Mesendoderm (in vitro differentiated cells): ENCODE measurements around the gene TMEM132D.

ENCODE experiments used
- DNase-seq: peaks from one replicate; pipeline ENCODE4 v3.0.0; 2013
- H2AK5ac ChIP-seq: 2 replicates; pipeline ENCODE4 v1.6.1; 2013; ENCODE audit warnings: low read length, inconsistent platforms
- H2BK120ac ChIP-seq: 2 replicates; pipeline ENCODE4 v1.6.1; 2013; ENCODE audit warnings: low read depth, mild to moderate bottlenecking, low read length, moderate library complexity, mixed read lengths
- H2BK15ac ChIP-seq: replicated peaks from 2 replicates; pipeline ENCODE4 v1.6.1; 2013; ENCODE audit warnings: low read depth, mild to moderate bottlenecking, moderate library complexity
- H2BK5ac ChIP-seq: 2 replicates; pipeline ENCODE4 v1.6.1; 2013; ENCODE audit warnings: low read length, inconsistent platforms
- H3K18ac ChIP-seq: 2 replicates; pipeline ENCODE4 v1.6.1; 2013; ENCODE audit warnings: mild to moderate bottlenecking, low read length, mixed read lengths
- H3K23ac ChIP-seq: one replicate; pipeline ENCODE4 v1.6.1; 2013; ENCODE audit warnings: low read length
- H3K27ac ChIP-seq: 2 replicates; pipeline ENCODE4 v1.5.1; 2013; ENCODE audit warnings: low read depth, mild to moderate bottlenecking, inconsistent platforms, low read length, moderate library complexity
- H3K27me3 ChIP-seq: 2 replicates; pipeline ENCODE4 v1.6.1; 2013; ENCODE audit warnings: low read length, control low read depth, mild to moderate bottlenecking, inconsistent platforms; ENCODE audit not compliant: insufficient read depth, poor library complexity
- H3K36me3 ChIP-seq: 2 replicates; pipeline ENCODE4 v1.6.1; 2013; ENCODE audit warnings: low read length, inconsistent platforms; ENCODE audit not compliant: control insufficient read depth, insufficient read depth
- H3K4ac ChIP-seq: one replicate; pipeline ENCODE4 v1.6.1; 2013; ENCODE audit warnings: low read depth, mild to moderate bottlenecking, low read length, moderate library complexity
- H3K4me1 ChIP-seq: 2 replicates; pipeline ENCODE4 v1.6.1; 2013; ENCODE audit warnings: low read depth, low read length, inconsistent platforms; ENCODE audit not compliant: control insufficient read depth
- H3K4me2 ChIP-seq: 2 replicates; pipeline ENCODE4 v1.6.1; 2013; ENCODE audit warnings: low read length
- H3K4me3 ChIP-seq: 2 replicates; pipeline ENCODE4 v1.5.1; 2013; ENCODE audit warnings: mild to moderate bottlenecking, low read length
- H3K56ac ChIP-seq: one replicate; pipeline ENCODE4 v1.6.1; 2013; ENCODE audit warnings: low read length
- H3K79me1 ChIP-seq: 2 replicates; pipeline ENCODE4 v1.6.1; 2013; ENCODE audit warnings: low read length, inconsistent platforms
- H3K79me2 ChIP-seq: 2 replicates; pipeline ENCODE4 v1.6.1; 2013; ENCODE audit warnings: mild to moderate bottlenecking, low read length; ENCODE audit not compliant: control insufficient read depth, insufficient read depth
- H3K9ac ChIP-seq: 2 replicates; pipeline ENCODE4 v1.6.1; 2013; ENCODE audit warnings: low read length, inconsistent platforms
- H4K5ac ChIP-seq: one replicate; pipeline ENCODE4 v1.6.1; 2013; ENCODE audit warnings: low read length
- H4K8ac ChIP-seq: one replicate; pipeline ENCODE4 v1.6.1; 2013; ENCODE audit warnings: low read depth, mild to moderate bottlenecking, control low read depth, low read length, moderate library complexity
- WGBS: extraction: QIAGEN DNeasy Blood & Tissue Kit; methylation state at CpG from one replicate; pipeline ENCODE4 v1.1.7; 2013; ENCODE audit warnings: low lambda C conversion rate, missing lambda C conversion rate; ENCODE audit not compliant: insufficient coverage; ENCODE audit errors: extremely low coverage; 5-methylcytosine and 5-hydroxymethylcytosine counted together

TMEM132D gene

DNA sequence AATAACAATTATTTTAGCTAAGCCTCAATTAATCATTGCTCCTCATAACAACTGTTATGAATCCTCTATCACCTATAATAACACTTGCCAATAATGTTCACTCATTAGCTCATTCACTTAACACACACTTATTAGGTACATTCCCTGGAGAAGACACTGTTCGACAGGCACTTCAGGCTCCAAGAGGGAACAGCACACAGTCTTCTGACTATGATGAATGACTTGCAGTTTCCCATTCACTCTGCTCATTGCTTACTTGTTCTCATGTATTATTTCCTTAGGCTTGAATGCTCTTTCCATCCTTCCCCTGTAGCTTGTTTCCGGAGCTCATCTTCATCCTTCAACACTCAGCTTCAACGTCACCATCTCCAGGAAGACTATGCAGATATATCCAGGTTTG lies 437.3 kb downstream of the TMEM132D start:
- Histone ChIP-seq H3K79me1 (no peaks in the 10 kb centered on the region), H2AK5ac (no peak overlapping the region), H4K5ac (no peak overlapping the region), H3K56ac (no peak overlapping the region), H3K79me2 (no peaks in the 10 kb centered on the region), H3K18ac (no peak overlapping the region), H3K27ac (no peak overlapping the region), H3K4me2 (no peak overlapping the region), H2BK120ac (no peak overlapping the region), H3K9ac (no peak overlapping the region), H4K8ac (no peak overlapping the region), H3K36me3 (no peaks in the 10 kb centered on the region), H3K4ac (no peak overlapping the region), H2BK15ac (no peak overlapping the region), H3K4me3 (no peak overlapping the region), H3K4me1 (no peaks in the 10 kb centered on the region), H3K23ac (no peak overlapping the region), H2BK5ac (no peak overlapping the region), H3K27me3 (no peaks in the 10 kb centered on the region)
- no CpG with 5 or more reads among the region's 3 CpGs for WGBS
- DNase-seq: no peak

DNA sequence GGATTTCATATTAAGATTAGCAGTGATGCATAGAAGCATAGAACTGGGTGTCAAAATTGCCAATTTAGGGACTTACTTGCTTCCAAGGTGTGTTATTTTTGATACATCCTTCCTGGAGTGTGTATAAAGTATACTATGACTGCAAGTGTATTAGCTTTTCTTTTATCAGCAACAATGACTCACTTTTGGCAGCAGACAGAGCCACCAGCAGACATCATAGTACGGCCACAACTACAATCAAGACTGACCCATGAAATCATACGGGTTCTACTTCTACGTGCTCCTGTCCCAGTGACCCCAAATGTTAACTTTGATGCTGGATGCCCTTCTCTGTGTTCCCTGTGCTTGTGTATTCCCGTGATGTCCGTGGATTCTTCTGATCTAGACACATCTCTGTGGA lies 443.9 kb downstream of the TMEM132D start:
- Histone ChIP-seq H3K36me3 (no peaks in the 10 kb centered on the region), H4K5ac (no peak overlapping the region)

GRCh38 chr12:129446696-129447095 lies 457.1 kb downstream of the TMEM132D start:
- no peak overlapping the region for H3K56ac ChIP-seq
- H3K27me3 ChIP-seq: no peaks in the 10 kb centered on the region
- no peak overlapping the region for H3K18ac ChIP-seq
- no peak overlapping the region for H3K4me2 ChIP-seq
- no peak overlapping the region for H4K8ac ChIP-seq
- WGBS: no CpG with 5 or more reads among the region's 6 CpGs
- no peak overlapping the region for H3K27ac ChIP-seq
- no peak for DNase-seq
- no peak overlapping the region for H3K9ac ChIP-seq
- no peak overlapping the region for H2AK5ac ChIP-seq
- no peaks in the 10 kb centered on the region for H3K36me3 ChIP-seq
- no peak overlapping the region for H2BK5ac ChIP-seq
- H3K4me1 ChIP-seq: no peaks in the 10 kb centered on the region
- H2BK120ac ChIP-seq: no peak overlapping the region
- no peak overlapping the region for H2BK15ac ChIP-seq
- H3K79me1 ChIP-seq: no peaks in the 10 kb centered on the region
- H3K23ac ChIP-seq: no peak overlapping the region
- no peak overlapping the region for H4K5ac ChIP-seq
- no peaks in the 10 kb centered on the region for H3K79me2 ChIP-seq
- no peak overlapping the region for H3K4me3 ChIP-seq
- H3K4ac ChIP-seq: no peak overlapping the region

More for the DNA sequence above, 443.9 kb downstream of the TMEM132D start:
- Histone ChIP-seq H3K4me1 (no peaks in the 10 kb centered on the region), H2BK120ac (no peak overlapping the region), H3K4ac (no peak overlapping the region), H4K8ac (no peak overlapping the region), H3K56ac (no peak overlapping the region), H3K27ac (no peak overlapping the region), H3K9ac (no peak overlapping the region), H3K79me2 (no peaks in the 10 kb centered on the region), H3K23ac (no peak overlapping the region), H3K18ac (no peak overlapping the region), H3K4me3 (no peak overlapping the region), H3K27me3 (no peaks in the 10 kb centered on the region), H2BK5ac (no peak overlapping the region), H2BK15ac (no peak overlapping the region), H3K79me1 (no peaks in the 10 kb centered on the region), H2AK5ac (no peak overlapping the region), H3K4me2 (no peak overlapping the region)
- DNase-seq: no peak
- WGBS: no CpG with 5 or more reads among the region's 5 CpGs

GRCh38 chr12:129440278-129440677 lies 463.5 kb downstream of the TMEM132D start:
- WGBS: no CpG with 5 or more reads among the region's 4 CpGs
- Histone ChIP-seq H3K56ac (no peak overlapping the region), H3K79me1 (no peaks in the 10 kb centered on the region)

GRCh38 chr12:129434790-129435189 lies 469.0 kb downstream of the TMEM132D start:
- no peak overlapping the region for H2BK120ac ChIP-seq
- H3K4me3 ChIP-seq: no peak overlapping the region
- no peak overlapping the region for H2AK5ac ChIP-seq
- no peak overlapping the region for H3K9ac ChIP-seq
- no peak overlapping the region for H2BK15ac ChIP-seq
- no peak overlapping the region for H3K4me2 ChIP-seq
- H2BK5ac ChIP-seq: no peak overlapping the region
- H4K5ac ChIP-seq: no peak overlapping the region
- no peaks in the 10 kb centered on the region for H3K79me2 ChIP-seq
- DNase-seq: no peak
- H3K27me3 ChIP-seq: no peaks in the 10 kb centered on the region
- no peak overlapping the region for H3K18ac ChIP-seq
- H4K8ac ChIP-seq: no peak overlapping the region
- H3K56ac ChIP-seq: no peak overlapping the region
- H3K4ac ChIP-seq: no peak overlapping the region
- no CpG with 5 or more reads among the region's 3 CpGs for WGBS
- no peaks in the 10 kb centered on the region for H3K4me1 ChIP-seq
- no peaks in the 10 kb centered on the region for H3K36me3 ChIP-seq
- H3K79me1 ChIP-seq: no peaks in the 10 kb centered on the region
- H3K27ac ChIP-seq: no peak overlapping the region
- no peak overlapping the region for H3K23ac ChIP-seq

More at GRCh38 chr12:129440278-129440677, 463.5 kb downstream of the TMEM132D start:
- Histone ChIP-seq H3K4ac (no peak overlapping the region), H3K4me3 (no peak overlapping the region), H3K36me3 (no peaks in the 10 kb centered on the region), H4K5ac (no peak overlapping the region), H4K8ac (no peak overlapping the region), H2BK120ac (no peak overlapping the region), H3K27me3 (no peaks in the 10 kb centered on the region), H2AK5ac (no peak overlapping the region), H3K4me1 (no peaks in the 10 kb centered on the region), H2BK5ac (no peak overlapping the region), H3K79me2 (no peaks in the 10 kb centered on the region), H3K23ac (no peak overlapping the region), H2BK15ac (no peak overlapping the region), H3K4me2 (no peak overlapping the region), H3K18ac (no peak overlapping the region), H3K9ac (no peak overlapping the region), H3K27ac (no peak overlapping the region)
- no peak for DNase-seq

DNA sequence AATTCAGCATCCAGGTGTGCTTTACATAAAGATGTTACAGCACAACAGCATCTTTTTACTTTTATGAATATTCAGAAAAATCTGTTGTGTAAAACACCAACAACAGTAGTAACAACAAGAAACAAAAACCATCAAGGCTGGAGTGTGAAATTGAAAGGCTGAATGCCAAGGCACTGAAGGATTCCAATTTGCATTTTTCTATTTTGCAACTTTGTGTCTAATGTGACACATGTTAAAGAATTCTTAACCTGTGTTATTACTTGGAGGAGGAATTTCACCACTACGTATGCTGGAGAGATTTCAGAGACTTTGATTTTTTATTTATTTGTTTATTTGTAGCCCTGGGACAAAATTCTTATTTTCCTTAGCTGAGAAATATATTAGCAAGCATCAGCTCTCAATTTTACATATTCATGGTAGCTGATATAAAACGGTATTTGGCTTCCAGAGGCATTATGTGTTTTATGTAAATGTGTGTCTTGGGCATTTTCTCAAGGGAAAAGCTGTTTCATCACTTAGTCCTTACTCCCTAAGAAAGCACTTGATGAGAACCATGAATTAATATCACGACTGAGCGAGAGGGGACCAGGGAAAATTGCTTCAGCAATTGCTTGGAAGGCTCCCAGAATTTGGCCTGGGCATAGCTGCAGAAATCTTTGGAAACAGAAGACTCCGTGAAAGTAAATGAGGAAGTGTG lies 475.4 kb downstream of the TMEM132D start:
- Histone ChIP-seq H3K23ac (no peak overlapping the region), H2BK120ac (no peak overlapping the region), H2BK15ac (no peak overlapping the region), H4K8ac (no peak overlapping the region), H4K5ac (no peak overlapping the region), H2AK5ac (no peak overlapping the region), H2BK5ac (no peak overlapping the region), H3K9ac (no peak overlapping the region), H3K4me3 (no peak overlapping the region), H3K56ac (no peak overlapping the region), H3K79me2 (no peaks in the 10 kb centered on the region), H3K36me3 (no peaks in the 10 kb centered on the region), H3K18ac (no peak overlapping the region), H3K27ac (no peak overlapping the region), H3K4me1 (no peaks in the 10 kb centered on the region), H3K4ac (no peak overlapping the region), H3K79me1 (no peaks in the 10 kb centered on the region), H3K4me2 (no peak overlapping the region), H3K27me3 (no peaks in the 10 kb centered on the region)
- WGBS: no CpG with 5 or more reads among the region's 5 CpGs
- DNase-seq: no peak
